ENCODE results near the gene KCTD3.

Gene KCTD3

GRCh38 chr1:215566556-215567490 lies at the start of gene KCTD3:
Gene KCTD3 (plus strand): TSS chr1:215567304. CDS start chr1:215567686, 382 bp downstream.
- DNase-seq (ENCODE audit: low read depth): no peak

DNA sequence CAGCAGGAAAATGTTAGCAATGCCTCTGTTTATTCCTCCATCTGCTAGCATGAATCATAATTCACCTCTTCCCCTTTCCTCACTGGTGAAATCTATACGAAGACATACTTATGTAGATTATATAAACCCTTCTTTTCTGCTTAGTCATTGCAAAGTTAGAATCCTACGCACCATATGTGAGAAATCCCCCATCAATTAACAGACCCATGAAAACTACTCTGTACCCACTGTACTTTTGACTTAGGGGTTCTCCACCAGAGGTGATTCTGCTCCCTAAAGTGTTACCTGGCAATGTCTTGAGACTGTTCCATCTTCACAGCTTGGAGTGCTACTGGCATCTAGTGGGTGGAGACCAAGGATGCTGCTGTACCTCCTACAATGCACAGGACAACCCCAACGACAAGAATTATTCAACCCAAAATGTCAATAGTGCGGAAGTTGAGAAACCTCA lies 49.6 kb upstream of the KCTD3 start:
- DNase-seq (ENCODE audit: low read depth): no peak

- DNase-seq (ENCODE audit: low read depth): no peak
Observed at GRCh38 chr1:215518594-215518993, 48.5 kb upstream of the KCTD3 start.

DNA sequence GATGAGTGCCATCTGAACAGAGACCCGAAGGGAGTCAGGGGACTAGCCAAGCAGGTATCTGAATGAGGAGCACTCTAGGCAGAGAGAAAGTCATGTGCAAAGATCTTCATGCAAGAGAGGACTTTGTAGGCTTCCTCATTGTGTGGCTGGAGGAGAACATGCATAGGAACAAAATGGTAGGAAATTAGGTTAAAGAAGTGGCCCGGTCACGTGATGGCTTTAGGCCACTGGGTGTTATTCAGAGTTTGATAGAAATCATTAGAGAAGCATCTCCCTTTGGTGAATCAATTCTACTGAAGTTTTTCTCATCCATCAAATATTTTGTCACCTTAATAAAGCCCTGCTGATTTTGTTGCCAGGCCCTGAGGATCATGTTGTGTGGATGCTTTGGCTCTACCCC lies 45.8 kb upstream of the KCTD3 start:
- no peak for DNase-seq (ENCODE audit: low read depth)

DNA sequence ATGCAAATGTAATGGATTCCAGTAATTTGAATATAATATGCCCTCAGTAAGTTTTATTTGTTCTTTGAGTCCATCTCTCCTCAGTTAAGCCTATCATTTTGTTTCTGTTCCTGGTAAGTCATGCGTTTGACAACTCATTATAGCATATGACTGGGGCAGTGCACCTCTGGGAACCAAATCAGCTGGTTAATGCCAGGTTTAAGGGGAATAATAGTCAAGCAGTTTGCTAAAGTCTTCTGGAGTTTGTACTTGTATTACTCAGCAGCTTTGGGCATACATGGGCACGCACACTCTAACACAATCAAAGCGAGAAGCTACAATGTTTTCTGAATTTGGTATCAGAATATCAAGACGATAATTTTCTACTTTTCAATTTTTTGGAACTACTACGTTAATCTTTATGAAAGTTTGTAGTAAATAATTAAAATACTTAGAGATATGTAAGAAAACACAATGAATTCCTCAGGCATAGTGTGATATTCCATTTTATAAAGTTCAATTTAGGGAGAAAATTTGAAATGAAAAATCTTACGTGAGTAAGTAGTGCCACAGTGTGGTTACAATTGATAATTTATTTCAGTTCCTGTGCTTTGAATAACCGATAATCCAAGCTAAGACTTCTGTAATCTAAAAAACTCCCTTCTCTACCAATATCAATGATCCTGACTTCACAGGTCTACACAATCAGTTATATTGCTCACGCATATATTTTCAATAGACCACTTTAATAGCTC lies 43.8 kb upstream of the KCTD3 start:
- no peak for DNase-seq (ENCODE audit: low read depth)

DNA sequence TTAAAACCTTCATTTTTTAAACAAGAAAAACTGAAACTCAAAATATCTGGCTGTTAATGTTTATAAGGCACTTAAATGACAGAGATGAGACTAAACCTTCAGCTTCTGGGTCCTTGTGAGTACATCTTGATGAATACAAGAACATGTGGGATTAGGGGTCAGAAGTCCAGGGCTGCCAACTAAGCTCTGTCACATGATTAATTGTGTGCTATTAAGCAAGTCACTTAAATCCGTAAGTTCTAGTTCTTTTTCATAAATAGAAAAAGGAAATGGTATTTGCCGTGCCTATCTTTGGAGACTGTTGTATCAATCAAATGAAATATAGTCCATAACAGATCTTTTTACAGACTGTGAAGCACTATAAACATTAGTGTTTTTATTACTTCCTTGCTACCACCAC lies 43.2 kb upstream of the KCTD3 start:
- no peak for DNase-seq (ENCODE audit: low read depth)

DNA sequence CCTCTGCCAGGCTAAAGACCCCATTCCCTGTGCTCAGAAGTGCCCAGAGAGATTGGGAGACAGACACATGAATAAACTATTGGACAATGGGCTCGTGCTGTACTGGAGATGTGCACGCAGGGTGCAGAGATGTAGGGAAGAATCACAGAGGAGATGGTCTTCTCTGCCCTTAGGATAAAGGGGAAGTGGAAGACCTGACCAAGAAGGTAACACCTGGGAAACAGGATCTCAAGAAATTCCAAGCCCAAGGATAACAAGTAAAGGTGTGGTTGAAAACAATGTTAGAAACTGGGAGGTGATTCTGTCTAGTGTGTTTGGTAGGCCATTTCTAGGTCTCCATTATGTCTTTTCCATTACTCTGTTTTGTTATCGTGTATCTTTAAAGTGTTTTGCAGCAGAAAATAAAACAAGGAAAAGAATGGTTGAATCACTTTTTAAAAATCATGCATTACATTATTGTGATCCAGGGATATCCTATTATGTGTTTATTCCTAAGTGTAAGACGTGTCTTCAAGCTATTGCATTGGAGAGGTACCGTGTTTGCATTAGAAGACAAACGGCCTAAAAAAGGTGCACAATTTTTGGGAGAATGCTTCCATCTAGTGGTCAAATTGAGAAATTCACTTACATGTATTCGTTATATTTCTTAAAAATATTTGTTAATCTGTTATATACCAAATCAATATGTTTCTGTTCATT lies 40.8 kb upstream of the KCTD3 start:
- DNase-seq (ENCODE audit: low read depth): no peak

DNA sequence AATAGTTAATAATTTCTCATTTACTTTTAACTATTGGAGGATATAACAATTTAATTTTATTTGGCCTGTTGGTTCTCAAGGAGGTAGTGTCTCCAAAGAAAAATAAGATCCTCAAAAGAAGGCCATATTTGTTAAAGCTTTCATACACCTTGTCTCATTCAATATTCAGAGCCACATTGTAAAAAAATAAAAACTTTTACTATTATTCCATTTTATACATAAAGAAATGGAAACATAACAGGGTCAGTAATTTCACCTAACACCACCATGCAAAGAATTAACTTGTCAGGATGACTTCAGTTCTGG lies 40.3 kb upstream of the KCTD3 start:
- DNase-seq (ENCODE audit: low read depth): no peak

- DNase-seq (ENCODE audit: low read depth): no peak
Observed at GRCh38 chr1:215529111-215529510, 38.0 kb upstream of the KCTD3 start.

DNA sequence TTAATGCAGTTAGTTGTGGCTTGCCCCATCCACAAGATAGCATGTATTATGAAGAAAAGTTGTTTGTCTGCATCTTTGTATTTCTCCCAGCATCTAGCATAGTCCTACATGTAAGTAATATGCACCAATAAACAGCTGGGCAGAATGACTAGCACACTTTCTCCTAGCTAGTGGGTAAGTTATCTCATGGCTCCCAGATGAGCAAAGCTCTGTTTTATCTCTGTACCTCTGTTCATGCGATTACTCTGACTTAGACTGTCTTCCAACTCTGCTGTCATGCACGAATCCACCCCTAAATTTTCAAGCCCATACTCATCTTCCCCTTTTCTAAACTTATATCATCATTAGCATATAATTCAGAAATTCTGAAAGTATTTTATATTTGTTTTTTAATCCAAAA lies 37.5 kb upstream of the KCTD3 start:
- DNase-seq (ENCODE audit: low read depth): no peak

DNA sequence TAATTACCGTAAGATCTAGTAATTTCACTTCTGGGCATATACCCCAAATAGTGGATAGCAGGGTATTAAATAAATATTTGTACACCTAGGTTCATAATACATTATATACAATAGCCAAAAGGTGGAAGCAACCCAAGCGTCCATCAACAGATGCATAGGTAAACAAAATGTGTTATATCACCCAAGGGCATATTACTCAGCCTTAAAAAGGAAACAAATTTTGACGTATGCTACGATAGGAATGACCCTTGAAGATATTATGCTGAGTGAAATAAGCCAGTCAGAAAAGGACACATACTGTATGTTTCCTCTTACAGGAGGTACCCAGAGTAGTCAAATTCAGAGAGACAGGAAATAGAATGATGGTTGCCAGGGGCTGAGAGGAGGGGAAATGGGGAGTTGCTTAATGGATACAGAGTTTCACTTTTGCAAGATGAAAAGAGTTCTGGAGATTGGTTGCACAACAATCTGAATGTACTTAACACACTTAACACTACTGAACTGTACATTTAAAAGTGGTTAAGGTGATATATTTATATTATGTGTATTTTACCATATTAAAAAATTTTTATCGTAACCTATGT lies 36.6 kb upstream of the KCTD3 start:
- DNase-seq (ENCODE audit: low read depth): no peak

DNA sequence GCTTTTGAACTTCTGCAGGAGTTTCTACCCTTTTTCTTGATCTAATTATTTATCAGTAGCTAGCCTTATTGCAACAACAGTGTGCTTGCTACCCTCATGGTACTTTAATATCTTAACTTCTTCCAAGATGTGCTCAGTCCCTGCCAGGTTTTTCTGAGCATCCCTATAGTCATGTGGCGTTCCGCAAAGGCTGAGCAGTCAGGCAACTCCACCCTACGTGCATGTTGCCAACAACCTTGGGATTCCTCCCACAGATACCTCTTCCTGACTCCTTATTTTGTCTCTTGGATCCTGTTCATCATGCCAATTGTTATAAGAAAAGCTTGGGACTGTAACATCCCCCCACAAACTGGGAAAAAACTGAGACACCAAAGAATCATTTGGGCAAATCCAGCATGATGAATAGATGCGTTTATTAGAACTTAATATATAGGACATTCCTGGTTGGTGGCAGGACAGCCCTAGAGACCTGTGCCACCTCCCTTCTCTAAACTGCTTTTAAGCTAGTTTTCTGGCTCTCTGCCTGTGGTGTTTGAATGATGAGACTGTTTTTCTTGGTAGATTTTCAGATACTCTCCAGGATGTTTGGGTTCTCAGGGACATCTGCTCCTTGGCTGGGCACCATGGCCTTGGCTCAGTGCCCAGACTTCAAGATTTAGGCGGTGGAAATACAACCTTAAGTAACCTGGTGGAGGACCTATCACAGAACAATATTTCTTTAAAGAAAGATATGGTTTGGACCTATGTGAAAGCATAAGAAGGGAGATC lies 27.1 kb upstream of the KCTD3 start:
- no peak for DNase-seq (ENCODE audit: low read depth)

DNA sequence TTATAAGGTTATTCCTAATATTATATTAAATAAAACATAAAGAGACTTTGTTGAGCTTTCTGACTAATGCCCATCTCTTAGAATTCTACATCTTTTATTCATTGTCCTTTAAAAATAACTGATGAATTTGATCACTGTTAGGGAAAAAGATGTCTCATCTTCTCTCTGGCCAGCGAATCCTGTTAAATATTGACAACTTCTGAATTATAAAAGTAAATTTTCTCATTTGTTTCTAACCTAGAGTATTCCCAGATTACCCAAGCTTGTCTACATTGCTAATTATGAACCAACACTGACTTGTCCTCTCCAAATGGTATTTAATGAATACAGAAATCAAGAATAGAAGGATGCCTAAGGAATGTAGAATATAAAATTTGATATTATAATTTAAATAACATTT lies 24.8 kb upstream of the KCTD3 start:
- DNase-seq (ENCODE audit: low read depth): no peak

DNA sequence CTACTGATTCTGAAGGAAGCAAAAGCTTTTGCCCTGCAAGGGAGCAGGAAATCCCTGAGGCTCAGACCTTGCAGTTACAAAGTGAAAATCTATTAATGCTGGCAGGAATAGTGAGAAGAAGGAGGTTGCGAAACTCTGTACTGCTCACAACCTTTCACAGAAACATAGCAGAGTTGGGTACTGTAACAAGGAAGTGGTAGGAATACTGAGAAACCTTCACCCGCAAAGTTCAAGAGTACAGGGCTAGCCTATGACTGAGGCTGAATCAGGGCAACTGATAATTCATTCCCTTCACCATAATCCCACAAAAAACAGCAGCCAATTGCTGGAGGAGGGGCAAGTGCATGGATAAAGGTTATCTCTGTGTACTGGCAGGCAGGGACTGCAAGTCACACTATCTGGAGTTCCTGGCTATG lies 23.9 kb upstream of the KCTD3 start:
- DNase-seq (ENCODE audit: low read depth): no peak

DNA sequence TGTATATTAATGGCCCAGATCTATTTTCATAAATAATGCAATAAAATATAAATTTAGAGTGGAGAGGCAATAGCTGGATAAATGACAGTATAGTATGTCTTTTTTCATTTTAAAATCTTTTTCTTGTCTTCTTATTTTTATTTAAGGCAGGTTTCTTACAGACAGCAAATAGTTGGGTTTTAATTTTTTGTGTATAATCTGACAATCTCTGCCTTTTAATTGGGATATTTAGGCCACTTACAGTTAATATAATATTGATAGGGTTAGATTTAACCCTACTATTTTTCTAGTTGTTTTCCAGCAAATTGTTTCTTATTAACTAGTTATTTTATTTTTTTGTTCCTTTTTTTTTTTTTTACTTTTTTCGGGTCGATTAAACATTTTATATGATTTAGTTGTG lies 23.3 kb upstream of the KCTD3 start:
- no peak for DNase-seq (ENCODE audit: low read depth)

DNA sequence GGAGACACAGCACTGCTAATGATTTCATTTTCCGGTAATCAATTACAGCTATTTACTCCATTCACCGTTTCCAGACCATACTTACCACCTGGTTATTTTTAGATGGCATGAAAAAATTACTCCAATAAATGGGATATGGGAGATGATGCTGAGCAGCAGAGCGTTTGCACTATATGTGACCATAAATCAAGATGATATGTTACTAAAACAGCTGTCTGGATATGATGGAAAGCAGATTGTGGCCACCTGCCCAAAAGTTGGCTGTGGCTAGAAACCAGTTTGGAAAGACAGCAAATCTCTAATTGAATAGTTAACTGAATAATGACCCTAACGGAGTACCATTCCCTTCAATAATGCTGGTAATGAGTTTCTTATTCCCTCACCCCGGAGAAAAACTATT lies 22.5 kb upstream of the KCTD3 start:
- no peak for DNase-seq (ENCODE audit: low read depth)

DNA sequence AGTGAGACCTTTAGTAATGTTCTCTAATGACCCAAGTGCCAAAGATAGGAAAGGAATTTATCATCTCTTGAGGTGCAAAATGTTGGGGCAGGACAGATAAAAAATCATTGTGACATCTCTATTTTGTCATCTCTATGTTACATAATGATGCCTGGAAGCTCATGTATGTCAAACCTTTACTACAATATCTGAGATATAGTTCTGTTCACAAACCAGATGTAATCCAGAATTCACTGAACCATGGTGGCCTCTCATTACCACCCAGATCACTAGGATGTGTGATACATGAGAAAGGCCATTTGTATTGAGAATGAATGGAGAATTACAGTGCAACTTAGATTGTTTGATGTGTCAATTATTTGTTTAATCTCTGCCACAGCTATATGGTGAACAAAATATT lies 22.0 kb upstream of the KCTD3 start:
- no peak for DNase-seq (ENCODE audit: low read depth)

GRCh38 chr1:215547011-215547410 lies 20.1 kb upstream of the KCTD3 start:
- no peak for DNase-seq (ENCODE audit: low read depth)

DNA sequence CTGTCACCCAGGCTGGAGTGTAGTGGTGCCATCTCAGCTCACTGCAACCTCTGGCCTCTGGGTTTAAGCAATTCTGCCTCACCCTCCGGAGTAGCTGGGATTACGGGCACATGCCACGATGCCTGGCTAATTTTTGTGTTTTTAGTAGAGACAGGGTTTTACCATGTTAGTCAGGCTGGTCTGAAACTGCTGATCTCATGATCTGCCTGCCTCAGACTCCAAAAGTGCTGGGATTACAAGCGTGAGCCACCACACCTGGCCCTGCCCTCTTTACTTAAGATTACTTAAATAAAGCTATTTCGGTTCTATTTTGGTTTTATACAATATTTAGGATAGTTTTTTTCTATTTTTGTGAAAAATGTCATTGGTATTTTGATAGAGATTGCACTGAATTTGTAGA lies 15.3 kb upstream of the KCTD3 start:
- no peak for DNase-seq (ENCODE audit: low read depth)

- DNase-seq (ENCODE audit: low read depth): no peak
Observed at GRCh38 chr1:215554865-215555264, 12.2 kb upstream of the KCTD3 start.

GRCh38 chr1:215555531-215555930 lies 11.6 kb upstream of the KCTD3 start:
- DNase-seq (ENCODE audit: low read depth): no peak

DNA sequence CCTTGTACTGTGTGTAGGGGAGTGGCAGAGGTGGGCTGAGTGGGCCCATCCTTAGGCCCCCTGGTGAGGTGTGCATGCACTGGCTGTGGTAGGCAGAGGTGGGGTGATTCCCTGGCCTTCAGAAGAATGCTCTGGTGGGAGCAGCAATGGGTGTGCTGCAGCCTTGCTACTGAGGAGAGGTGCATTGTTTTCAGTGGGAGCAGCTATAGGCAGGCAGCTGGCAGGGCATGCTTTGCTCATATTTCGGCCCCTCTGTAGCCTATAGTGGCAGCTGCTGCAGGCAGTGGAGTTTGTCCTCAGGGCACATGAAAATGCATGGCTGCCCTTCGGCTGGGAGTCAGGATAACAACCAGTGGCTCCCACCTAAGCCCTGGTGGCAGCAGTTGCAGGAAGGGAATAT lies 10.1 kb upstream of the KCTD3 start:
- no peak for DNase-seq (ENCODE audit: low read depth)

Data from stimulated activated CD8-positive, alpha-beta memory T cell treated with anti-CD3 and anti-CD28 coated beads, Interleukin-7, amount 100 ng/mL, for 24 hours (primary cell).